Activated naive CD8-positive, alpha-beta T cell (primary cell): Measurements from ENCODE around the gene RBM20.

Source experiments
- H3K27ac Mint-ChIP-seq: one replicate; pipeline ENCODE4 v1.8.0; 2021; ENCODE audit warnings: mixed read lengths
- H3K27me3 Mint-ChIP-seq: one replicate; pipeline ENCODE4 v1.8.0; 2021; ENCODE audit warnings: mixed read lengths
- H3K36me3 Mint-ChIP-seq: one replicate; pipeline ENCODE4 v1.8.0; 2021; ENCODE audit warnings: mixed read lengths
- H3K4me1 Mint-ChIP-seq: one replicate; pipeline ENCODE4 v1.8.0; 2021; ENCODE audit warnings: low read depth, mixed read lengths
- H3K4me3 Mint-ChIP-seq: one replicate; pipeline ENCODE4 v1.8.0; 2021; ENCODE audit warnings: mild to moderate bottlenecking, mixed read lengths
- H3K9me3 Mint-ChIP-seq: one replicate; pipeline ENCODE4 v1.8.0; 2021; ENCODE audit warnings: low read depth, mixed read lengths

The RBM20 gene

DNA sequence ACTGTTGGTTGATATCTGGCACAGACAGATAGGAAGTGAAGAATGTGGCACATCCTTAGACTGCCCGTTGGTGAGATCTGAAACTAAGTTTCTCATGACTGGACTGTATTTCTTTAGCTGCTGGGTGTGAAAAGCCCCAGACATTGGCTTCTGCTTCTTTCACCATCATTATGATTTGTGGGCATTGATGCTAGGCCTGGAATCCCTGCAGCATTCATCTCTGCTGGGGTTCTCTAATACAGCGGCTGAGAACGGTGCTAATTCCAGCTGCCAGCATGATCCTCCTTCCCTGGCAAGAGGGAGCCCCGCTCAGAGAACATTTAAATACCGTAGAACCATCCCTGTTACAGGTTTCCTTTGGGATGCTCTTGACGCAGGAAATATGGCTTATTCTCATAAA is 26.2 kb downstream of the RBM20 start:
- Mint-ChIP-seq H3K4me3 (no peak overlapping the region), H3K27me3 (peaks cover 1% of the 10 kb centered on the region), H3K36me3 (no peaks in the 10 kb centered on the region), H3K9me3 (no peaks in the 10 kb centered on the region), H3K4me1 (peaks cover 2% of the 10 kb centered on the region), H3K27ac (no peak overlapping the region)

GRCh38 chr10:110671788-110672579 is 27.8 kb downstream of the RBM20 start:
- H3K36me3 Mint-ChIP-seq, result no peaks in the 10 kb centered on the region
- H3K9me3 Mint-ChIP-seq, result no peaks in the 10 kb centered on the region
- peaks cover 2% of the 10 kb centered on the region for H3K4me1 Mint-ChIP-seq
- H3K27ac Mint-ChIP-seq, result peak overlapping the region; percentile 86
- H3K4me3 Mint-ChIP-seq, result peak overlapping the region; percentile 88
- no peaks in the 10 kb centered on the region for H3K27me3 Mint-ChIP-seq

GRCh38 chr10:110672580-110672919 is 28.4 kb downstream of the RBM20 start:
- Mint-ChIP-seq H3K36me3 (no peaks in the 10 kb centered on the region), H3K4me1 (peaks cover 2% of the 10 kb centered on the region), H3K9me3 (no peaks in the 10 kb centered on the region), H3K27ac (peak overlapping the region; percentile 78), H3K4me3 (peak overlapping the region; percentile 88), H3K27me3 (no peaks in the 10 kb centered on the region)

DNA sequence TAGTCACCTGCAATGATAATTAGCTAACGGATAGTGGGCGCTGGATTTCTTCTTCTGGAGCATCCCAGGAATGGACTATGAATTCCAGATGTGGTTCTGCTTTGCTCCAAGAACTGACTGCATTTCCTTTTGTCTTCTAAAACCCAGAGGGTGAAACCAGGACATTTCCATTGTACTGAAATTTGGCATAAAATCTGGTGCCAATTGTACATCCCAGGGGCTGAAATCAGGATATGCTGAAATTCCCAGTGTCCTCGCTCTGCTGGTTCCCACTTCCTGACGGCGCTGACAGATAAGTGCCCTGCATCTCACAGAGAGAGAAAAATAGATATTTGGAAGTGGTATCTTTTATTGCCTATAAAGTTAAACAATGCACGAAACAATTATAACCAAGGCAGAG is 31.9 kb downstream of the RBM20 start:
- Mint-ChIP-seq H3K4me1 (peaks cover 2% of the 10 kb centered on the region), H3K36me3 (no peaks in the 10 kb centered on the region), H3K27me3 (no peaks in the 10 kb centered on the region), H3K27ac (no peak overlapping the region), H3K4me3 (no peak overlapping the region), H3K9me3 (no peaks in the 10 kb centered on the region)

DNA sequence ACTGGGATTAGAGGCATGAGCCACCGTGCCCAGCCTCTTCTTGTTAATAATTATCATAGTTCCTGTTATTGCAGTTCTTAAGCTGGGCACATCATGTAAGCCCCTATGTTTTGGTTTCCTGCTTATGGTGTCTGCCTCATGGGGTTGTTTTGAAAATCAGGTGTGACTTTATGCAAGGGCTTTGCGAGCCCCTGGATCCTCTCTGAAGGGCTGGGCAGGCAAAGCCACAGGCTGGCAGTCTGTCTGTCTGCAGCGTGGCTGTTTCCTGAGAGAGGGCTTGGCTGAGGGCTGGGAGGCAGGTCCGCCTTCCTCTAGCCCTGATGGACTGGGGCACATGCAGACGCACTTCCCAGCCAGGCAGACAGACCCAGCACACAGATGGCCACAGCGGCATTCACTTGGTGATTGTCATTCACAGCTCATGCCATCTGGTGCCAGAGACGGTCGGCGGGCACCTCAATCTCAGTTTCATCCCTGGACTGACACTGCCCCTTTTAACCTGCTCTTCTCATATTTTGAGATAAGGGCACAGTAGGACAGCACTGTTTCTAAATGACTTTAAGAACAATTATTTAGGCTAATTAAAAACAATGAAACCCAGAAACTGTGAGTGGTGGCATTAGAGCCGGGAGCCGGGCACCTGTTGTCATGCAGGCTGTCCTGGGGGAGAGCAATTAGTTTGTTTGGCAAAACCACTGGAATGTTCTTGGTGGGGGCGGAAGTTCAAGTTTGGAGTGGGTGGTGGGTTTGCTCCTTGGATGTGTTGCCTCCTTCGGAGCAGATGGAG is 35.5 kb downstream of the RBM20 start:
- no peaks in the 10 kb centered on the region for H3K36me3 Mint-ChIP-seq
- H3K27ac Mint-ChIP-seq, result no peak overlapping the region
- no peaks in the 10 kb centered on the region for H3K9me3 Mint-ChIP-seq
- H3K4me3 Mint-ChIP-seq, result no peak overlapping the region
- peaks cover 7% of the 10 kb centered on the region for H3K27me3 Mint-ChIP-seq
- peaks cover 1% of the 10 kb centered on the region for H3K4me1 Mint-ChIP-seq

DNA sequence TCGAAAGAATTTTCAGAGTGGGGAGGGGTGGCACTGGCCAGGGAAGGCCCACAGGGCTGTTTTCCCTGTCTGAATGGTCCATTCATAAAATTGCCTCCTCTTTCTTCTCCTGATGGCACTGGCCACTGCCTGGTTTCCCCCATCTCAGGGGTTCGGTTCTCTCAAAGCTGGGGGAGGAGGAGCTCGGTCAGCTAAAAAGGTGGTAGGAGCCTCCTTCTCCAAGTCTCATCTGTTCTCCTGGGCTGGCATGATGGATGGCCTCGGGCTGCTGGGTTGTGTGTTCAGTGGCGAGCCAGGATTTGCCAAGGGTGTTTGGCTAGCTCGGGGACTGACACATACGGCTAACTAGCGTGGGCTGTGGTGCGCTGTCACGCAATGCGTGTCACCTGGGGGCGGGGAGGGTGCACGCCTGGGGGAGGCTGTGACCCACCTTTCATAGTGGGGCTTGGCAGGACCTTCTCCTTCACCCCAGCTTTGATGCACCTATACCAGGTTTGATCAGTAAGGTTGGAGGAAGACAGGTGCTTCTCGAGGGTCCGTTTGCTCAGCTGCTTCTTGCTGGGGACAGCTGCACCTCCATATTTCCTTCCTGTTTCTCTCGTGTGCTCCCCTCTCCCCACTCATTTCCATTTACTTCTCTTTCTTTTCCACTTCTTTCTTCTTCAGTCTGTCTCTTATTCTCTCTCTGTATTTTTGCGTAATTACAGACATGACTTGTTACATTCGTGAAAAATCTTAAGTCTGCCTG is 36.3 kb downstream of the RBM20 start:
- Mint-ChIP-seq H3K4me1 (peaks cover 1% of the 10 kb centered on the region), H3K27me3 (peaks cover 11% of the 10 kb centered on the region), H3K36me3 (no peaks in the 10 kb centered on the region), H3K4me3 (no peak overlapping the region), H3K27ac (no peak overlapping the region), H3K9me3 (no peaks in the 10 kb centered on the region)

- H3K4me3 Mint-ChIP-seq, result no peak overlapping the region
- H3K27me3 Mint-ChIP-seq, result peaks cover 11% of the 10 kb centered on the region
- H3K27ac Mint-ChIP-seq, result no peak overlapping the region
- peaks cover 1% of the 10 kb centered on the region for H3K4me1 Mint-ChIP-seq
- H3K9me3 Mint-ChIP-seq, result no peaks in the 10 kb centered on the region
- no peaks in the 10 kb centered on the region for H3K36me3 Mint-ChIP-seq
Measured at GRCh38 chr10:110681023-110681681, 37.0 kb downstream of the RBM20 start.

DNA sequence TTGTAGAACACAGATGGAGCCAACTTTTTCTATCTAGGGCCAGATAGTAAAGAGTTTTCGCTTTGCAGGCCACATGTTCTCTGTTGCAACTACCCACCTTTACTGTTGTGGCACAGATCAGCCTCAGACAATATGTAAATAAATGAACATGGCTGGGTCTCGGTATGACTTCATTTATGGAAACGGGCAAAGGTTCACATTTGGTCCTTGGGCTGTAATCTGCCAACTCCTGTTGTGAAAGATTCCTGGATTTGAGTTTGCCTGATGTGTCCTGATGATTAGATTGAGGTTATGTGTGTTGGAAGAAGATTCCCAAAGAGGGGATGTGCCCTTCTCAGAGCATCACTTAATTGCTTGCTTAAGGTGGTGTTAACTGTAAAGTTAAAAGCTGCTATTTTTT is 38.2 kb downstream of the RBM20 start:
- no peak overlapping the region for H3K4me3 Mint-ChIP-seq
- H3K9me3 Mint-ChIP-seq, result no peaks in the 10 kb centered on the region
- H3K36me3 Mint-ChIP-seq, result no peaks in the 10 kb centered on the region
- H3K4me1 Mint-ChIP-seq, result peaks cover 1% of the 10 kb centered on the region
- H3K27ac Mint-ChIP-seq, result no peak overlapping the region
- peaks cover 11% of the 10 kb centered on the region for H3K27me3 Mint-ChIP-seq

DNA sequence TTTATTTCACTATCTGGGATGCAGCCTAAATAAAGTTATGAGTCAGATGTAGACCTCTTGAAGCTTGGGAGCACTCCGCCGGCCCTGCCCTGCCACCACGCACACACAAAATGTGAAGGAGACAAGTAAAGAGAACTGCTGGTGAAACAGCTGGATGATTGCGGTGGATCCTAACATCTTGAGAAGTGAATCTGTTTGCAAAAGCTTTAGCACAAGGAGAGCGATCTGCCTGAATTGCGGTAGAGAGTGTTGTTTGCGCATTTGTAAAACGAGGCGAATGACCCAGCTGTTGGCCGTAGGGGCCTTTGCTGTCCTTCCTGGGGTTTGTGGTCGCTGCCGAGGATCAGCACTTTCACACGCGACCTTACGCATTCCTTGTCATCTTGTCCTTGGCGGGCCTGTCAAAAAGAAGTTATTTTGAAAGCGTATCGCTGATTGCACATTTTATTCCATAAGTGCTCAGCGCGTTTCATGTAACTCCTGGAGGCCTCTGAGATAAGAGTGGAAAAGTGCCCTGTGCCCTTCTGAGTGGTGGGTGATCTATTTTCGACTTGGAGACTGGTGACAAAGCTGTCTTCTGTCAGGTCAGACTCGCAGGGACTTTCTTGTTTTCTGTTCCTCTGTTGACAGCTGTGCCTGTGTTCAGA is 40.8 kb downstream of the RBM20 start:
- H3K27me3 Mint-ChIP-seq, result peaks cover 11% of the 10 kb centered on the region

DNA sequence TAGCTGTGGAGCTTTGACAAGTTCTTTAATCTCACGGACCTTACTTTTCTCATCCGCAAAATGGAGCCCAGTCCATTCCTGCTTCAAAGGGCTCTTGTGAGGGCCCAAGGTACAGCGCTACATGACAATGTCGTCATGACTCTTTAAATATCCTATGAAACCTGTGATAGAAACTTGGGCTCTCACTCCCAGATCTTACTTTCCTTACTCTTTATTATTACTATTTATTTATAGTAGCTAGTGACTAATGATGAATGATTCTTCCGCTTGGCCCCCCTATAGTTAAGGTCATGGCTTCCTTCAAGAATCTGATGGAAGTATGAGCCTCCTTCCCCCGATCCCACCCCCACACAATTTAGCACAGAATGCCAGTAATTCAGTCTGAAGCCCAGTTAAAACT is 41.9 kb downstream of the RBM20 start:
- H3K36me3 Mint-ChIP-seq, result no peaks in the 10 kb centered on the region
- H3K4me1 Mint-ChIP-seq, result peaks cover 1% of the 10 kb centered on the region
- H3K9me3 Mint-ChIP-seq, result no peaks in the 10 kb centered on the region
- no peak overlapping the region for H3K27ac Mint-ChIP-seq
- peaks cover 11% of the 10 kb centered on the region for H3K27me3 Mint-ChIP-seq
- no peak overlapping the region for H3K4me3 Mint-ChIP-seq

More for the DNA sequence above, 40.8 kb downstream of the RBM20 start:
- peaks cover 1% of the 10 kb centered on the region for H3K4me1 Mint-ChIP-seq
- H3K4me3 Mint-ChIP-seq, result no peak overlapping the region
- H3K27ac Mint-ChIP-seq, result no peak overlapping the region
- no peaks in the 10 kb centered on the region for H3K36me3 Mint-ChIP-seq
- H3K9me3 Mint-ChIP-seq, result no peaks in the 10 kb centered on the region

- no peaks in the 10 kb centered on the region for H3K36me3 Mint-ChIP-seq
Measured at GRCh38 chr10:110686949-110687348, 42.8 kb downstream of the RBM20 start.

GRCh38 chr10:110687400-110687799 is 43.3 kb downstream of the RBM20 start:
- Mint-ChIP-seq H3K4me1 (no peaks in the 10 kb centered on the region), H3K4me3 (no peak overlapping the region), H3K36me3 (no peaks in the 10 kb centered on the region), H3K9me3 (peaks cover under 1% of the 10 kb centered on the region), H3K27ac (no peak overlapping the region), H3K27me3 (peaks cover 10% of the 10 kb centered on the region)

More at GRCh38 chr10:110686949-110687348, 42.8 kb downstream of the RBM20 start:
- no peaks in the 10 kb centered on the region for H3K4me1 Mint-ChIP-seq
- H3K27ac Mint-ChIP-seq, result no peak overlapping the region
- no peak overlapping the region for H3K4me3 Mint-ChIP-seq
- H3K27me3 Mint-ChIP-seq, result peaks cover 11% of the 10 kb centered on the region
- no peaks in the 10 kb centered on the region for H3K9me3 Mint-ChIP-seq

GRCh38 chr10:110691139-110691538 is 47.0 kb downstream of the RBM20 start:
- no peaks in the 10 kb centered on the region for H3K27me3 Mint-ChIP-seq
- no peak overlapping the region for H3K4me3 Mint-ChIP-seq
- no peaks in the 10 kb centered on the region for H3K36me3 Mint-ChIP-seq
- no peak overlapping the region for H3K27ac Mint-ChIP-seq
- no peaks in the 10 kb centered on the region for H3K4me1 Mint-ChIP-seq
- peaks cover 4% of the 10 kb centered on the region for H3K9me3 Mint-ChIP-seq

DNA sequence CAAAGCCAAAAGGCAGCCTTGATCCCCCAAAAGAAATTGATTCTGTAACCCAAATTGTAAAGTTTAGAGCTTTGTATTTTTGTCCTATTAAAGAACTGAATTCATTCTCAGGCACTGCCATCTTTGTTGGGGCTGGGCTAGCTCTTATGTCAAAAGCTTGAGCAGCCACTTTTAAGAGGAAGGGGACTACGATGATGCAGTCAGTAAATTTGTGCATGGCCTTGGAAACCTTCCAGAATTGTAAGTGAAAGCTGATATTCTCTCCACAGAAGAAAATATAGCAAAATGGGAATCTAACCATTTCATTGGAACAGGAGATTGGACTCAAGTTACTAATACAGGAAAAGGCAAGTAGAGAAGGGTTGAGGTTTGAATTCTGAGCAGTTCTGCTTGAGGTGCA is 50.1 kb downstream of the RBM20 start:
- no peak overlapping the region for H3K27ac Mint-ChIP-seq
- no peaks in the 10 kb centered on the region for H3K27me3 Mint-ChIP-seq
- no peaks in the 10 kb centered on the region for H3K4me1 Mint-ChIP-seq
- no peaks in the 10 kb centered on the region for H3K36me3 Mint-ChIP-seq
- H3K9me3 Mint-ChIP-seq, result peaks cover 4% of the 10 kb centered on the region
- H3K4me3 Mint-ChIP-seq, result no peak overlapping the region
